OCI-LY1 (cell line): ENCODE measurements around the gene ITSN1.

Experiments used
- H2AFZ ChIP-seq: fragments of 200-600 bp; sonication (generic), shearing (Covaris generic); 2 replicates; pipeline ENCODE4 v1.6.0; 2014; ENCODE audit warnings: antibody characterized with exemption, mild to moderate bottlenecking, low read length
- H3F3A ChIP-seq: fragments of 200-600 bp; sonication (generic), shearing (Covaris generic); 2 replicates; pipeline ENCODE4 v1.6.0; 2014; ENCODE audit warnings: mild to moderate bottlenecking, antibody characterized with exemption, low read length, moderate library complexity; ENCODE audit not compliant: insufficient read depth
- H3K27ac ChIP-seq: fragments of 200-600 bp; sonication (generic); 2 replicates; pipeline ENCODE4 v1.5.1; 2014; ENCODE audit warnings: low read length, mixed run types, mild to moderate bottlenecking, low read depth; ENCODE audit not compliant: poor library complexity, severe bottlenecking
- H3K27me3 ChIP-seq: fragments of 200-600 bp; sonication (generic); 2 replicates; pipeline ENCODE4 v1.6.0; 2014; ENCODE audit warnings: antibody characterized with exemption, mild to moderate bottlenecking, low read length, moderate library complexity; ENCODE audit not compliant: insufficient read depth
- H3K36me3 ChIP-seq: fragments of 200-600 bp; sonication (generic); 2 replicates; pipeline ENCODE4 v1.6.1; 2014; ENCODE audit warnings: mild to moderate bottlenecking, antibody characterized with exemption, low read length, moderate library complexity, mixed read lengths; ENCODE audit not compliant: insufficient read depth
- H3K4me1 ChIP-seq: fragments of 200-600 bp; sonication (generic); 2 replicates; pipeline ENCODE4 v1.5.1; 2014; ENCODE audit warnings: mild to moderate bottlenecking, low read length, moderate library complexity; ENCODE audit not compliant: insufficient read depth, severe bottlenecking
- H3K4me2 ChIP-seq: fragments of 200-600 bp; sonication (generic), shearing (Covaris generic); 2 replicates; pipeline ENCODE4 v1.6.1; 2014; ENCODE audit warnings: low read length
- H3K4me3 ChIP-seq: fragments of 200-600 bp; sonication (generic); 2 replicates; pipeline ENCODE4 v1.5.1; 2014; ENCODE audit warnings: low read length, low read depth, mild to moderate bottlenecking, mixed read lengths; ENCODE audit not compliant: poor library complexity, severe bottlenecking
- H3K79me2 ChIP-seq: fragments of 200-600 bp; shearing (Covaris generic); 2 replicates; pipeline ENCODE4 v1.6.1; 2016; ENCODE audit warnings: mixed run types, low read length, mixed read lengths; ENCODE audit not compliant: insufficient read depth
- H3K9ac ChIP-seq: fragments of 200-600 bp; sonication (generic), shearing (Covaris generic); 2 replicates; pipeline ENCODE4 v1.6.1; 2014; ENCODE audit warnings: mild to moderate bottlenecking, low read length, mixed read lengths
- H3K9me2 ChIP-seq: fragments of 200-600 bp; sonication (generic), shearing (Covaris generic); 2 replicates; pipeline ENCODE4 v1.6.1; 2014; ENCODE audit warnings: low read depth, mild to moderate bottlenecking, low read length, mixed read lengths
- H3K9me3 ChIP-seq: fragments of 200-600 bp; shearing (Covaris generic); 2 replicates; pipeline ENCODE4 v1.6.1; 2014; ENCODE audit warnings: low read length, mixed read lengths
- H4K20me1 ChIP-seq: fragments of 200-600 bp; sonication (generic), shearing (Covaris generic); 2 replicates; pipeline ENCODE4 v1.6.0; 2016; ENCODE audit warnings: mild to moderate bottlenecking, low read length; ENCODE audit not compliant: insufficient read depth
- CTCF ChIP-seq: fragments of 200-600 bp; sonication (generic), shearing (Covaris generic); IDR thresholded peaks from 2 replicates; pipeline ENCODE4 v1.5.1; 2017; ENCODE audit warnings: mild to moderate bottlenecking, antibody characterized with exemption, low read length, moderate library complexity, mixed read lengths
- EZH2 ChIP-seq: fragments of 200-600 bp; sonication (generic), shearing (Covaris generic); IDR thresholded peaks from 2 replicates; pipeline ENCODE4 v1.8.0; 2017; ENCODE audit warnings: borderline replicate concordance, mixed run types, mild to moderate bottlenecking, antibody characterized with exemption, low read length, moderate library complexity, mixed read lengths

Gene ITSN1

GRCh38 chr21:33885172-33885514 is 242.8 kb downstream of the ITSN1 start:
- Histone ChIP-seq H3K9ac (no peak overlapping the region), H3K79me2 (no peaks in the 10 kb centered on the region), H3K36me3 (no peaks in the 10 kb centered on the region), H3K9me2 (no peaks in the 10 kb centered on the region), H3K4me1 (no peaks in the 10 kb centered on the region), H3K27ac (no peak overlapping the region), H3K27me3 (peaks cover 8% of the 10 kb centered on the region; the same call in 1 of the 2 replicates), H2AFZ (no peak overlapping the region), H3K9me3 (no peaks in the 10 kb centered on the region), H4K20me1 (no peaks in the 10 kb centered on the region), H3K4me3 (no peak overlapping the region), H3K4me2 (no peak overlapping the region), H3F3A (no peaks in the 10 kb centered on the region)
- TF ChIP-seq EZH2 (no peak), CTCF (no peak)

GRCh38 chr21:33886321-33886720 is 244.0 kb downstream of the ITSN1 start:
- TF ChIP-seq EZH2, result no peak
- TF ChIP-seq CTCF, result no peak
- Histone ChIP-seq H3K4me1 (no peaks in the 10 kb centered on the region), H3K9me2 (no peaks in the 10 kb centered on the region), H3F3A (no peaks in the 10 kb centered on the region), H3K9ac (no peak overlapping the region), H3K4me2 (no peak overlapping the region), H3K27me3 (peaks cover 8% of the 10 kb centered on the region; the same call in 1 of the 2 replicates), H3K36me3 (no peaks in the 10 kb centered on the region), H4K20me1 (no peaks in the 10 kb centered on the region), H2AFZ (no peak overlapping the region), H3K27ac (no peak overlapping the region), H3K9me3 (no peaks in the 10 kb centered on the region), H3K79me2 (no peaks in the 10 kb centered on the region), H3K4me3 (no peak overlapping the region)

- Histone ChIP-seq H3K4me3 (no peak overlapping the region), H3K27me3 (peaks cover 8% of the 10 kb centered on the region; the same call in 1 of the 2 replicates), H3K4me1 (peaks cover 3% of the 10 kb centered on the region), H3F3A (no peaks in the 10 kb centered on the region), H3K4me2 (no peak overlapping the region), H3K9ac (no peak overlapping the region), H3K36me3 (no peaks in the 10 kb centered on the region), H3K79me2 (no peaks in the 10 kb centered on the region), H3K27ac (no peak overlapping the region), H3K9me3 (no peaks in the 10 kb centered on the region), H4K20me1 (no peaks in the 10 kb centered on the region), H3K9me2 (no peaks in the 10 kb centered on the region), H2AFZ (no peak overlapping the region)
- no peak for TF ChIP-seq EZH2
- TF ChIP-seq CTCF, result no peak
These were observed 247.9 kb downstream of the ITSN1 start for GRCh38 chr21:33890187-33890586.
